Amniotic epithelial cell (primary cell): Measurements from ENCODE around the gene DUSP9.
"Not testable (repeated sequence)": the region's sequence is repeated elsewhere in the genome, so short reads cannot be mapped to it uniquely, and the experiment has no call there.

Experiments used
- DNase-seq: peaks from one replicate; pipeline ENCODE4 v3.0.0-alpha.2; 2010; ENCODE audit warnings: low read depth

DUSP9 gene

GRCh38 chrX:153646620-153647373 lies at the start of gene DUSP9:
TSS of gene DUSP9 (plus strand) at chrX:153647203. CDS start at chrX:153647954, 751 bp downstream.
- peak; percentile 26 for DNase-seq

GRCh38 chrX:153598541-153599191 lies 48.3 kb upstream of the DUSP9 start, which contains the start of gene CCNQ:
TSS of gene CCNQ (minus strand) at chrX:153599139. CDS start at chrX:153599073, 66 bp downstream.
- DNase-seq: peak; percentile 17

- peak; percentile 70 for DNase-seq
These were observed 47.6 kb upstream of the DUSP9 start for GRCh38 chrX:153599192-153600031.

GRCh38 chrX:153600032-153600373 lies 47.0 kb upstream of the DUSP9 start:
- DNase-seq: no peak

- DNase-seq: no peak
These were observed 46.1 kb upstream of the DUSP9 start for GRCh38 chrX:153600921-153601320.

GRCh38 chrX:153601511-153602110 lies 45.4 kb upstream of the DUSP9 start:
- DNase-seq: no peak

- DNase-seq: no peak
These were observed 44.4 kb upstream of the DUSP9 start for GRCh38 chrX:153602601-153603000.

- no peak for DNase-seq
These were observed 43.8 kb upstream of the DUSP9 start for GRCh38 chrX:153603131-153603656.

GRCh38 chrX:153604666-153605380 lies 42.2 kb upstream of the DUSP9 start:
- not testable (repeated sequence) for DNase-seq

GRCh38 chrX:153606503-153606902 lies 40.5 kb upstream of the DUSP9 start:
- DNase-seq: no peak

GRCh38 chrX:153608376-153608775 lies 38.6 kb upstream of the DUSP9 start:
- DNase-seq: no peak

- DNase-seq: peak; percentile 18
These were observed 38.2 kb upstream of the DUSP9 start for GRCh38 chrX:153608806-153609205.

GRCh38 chrX:153609917-153610835 lies 36.8 kb upstream of the DUSP9 start:
- peak; percentile 45 for DNase-seq

- no peak for DNase-seq
These were observed 36.2 kb upstream of the DUSP9 start for GRCh38 chrX:153610836-153611213.

- no peak for DNase-seq
These were observed 35.5 kb upstream of the DUSP9 start for GRCh38 chrX:153611298-153612095.

- no peak for DNase-seq
These were observed 34.6 kb upstream of the DUSP9 start for GRCh38 chrX:153612413-153612812.

- no peak for DNase-seq
These were observed 32.2 kb upstream of the DUSP9 start for GRCh38 chrX:153614818-153615217.

- DNase-seq: no peak
These were observed 26.4 kb upstream of the DUSP9 start for GRCh38 chrX:153620576-153620975.

GRCh38 chrX:153621949-153622598 lies 24.9 kb upstream of the DUSP9 start:
- no peak for DNase-seq
